ENCODE results near the gene BSN. TPM values are rescaled to one million over a fixed set of nuclear protein-coding genes. Genes with fewer than 3 reads are reported as not detected.

BSN gene
- total RNA-seq, 2 donors from 2014 or later: 1.3 to 6.6 TPM

DNA sequence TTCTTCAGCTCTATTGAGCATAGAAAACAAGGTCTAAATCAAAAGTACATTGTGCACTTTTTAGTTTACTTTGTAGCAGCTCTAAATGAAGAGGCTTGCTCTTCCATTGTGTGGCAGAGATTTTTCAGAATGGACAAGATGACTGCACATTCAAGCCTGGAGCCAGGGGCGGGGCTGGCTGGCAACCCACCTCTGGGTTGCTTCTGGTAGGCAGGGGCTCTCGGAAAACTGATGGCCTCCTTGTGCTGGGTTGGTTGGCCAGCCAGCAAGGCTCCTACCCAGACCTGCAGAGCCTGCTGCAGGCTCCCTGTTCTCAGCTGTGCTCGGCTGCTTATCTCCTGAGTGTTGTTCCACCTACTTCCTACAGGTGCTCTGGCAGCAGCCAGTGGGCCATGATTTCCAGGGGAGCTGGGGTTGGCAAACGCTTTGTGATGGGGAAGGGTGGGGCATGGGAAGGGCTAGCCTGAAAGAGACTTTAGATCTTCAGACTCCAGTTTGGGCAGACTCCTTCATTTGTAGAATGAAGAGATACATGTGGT, 8.8 kb downstream of the BSN start:
- Histone ChIP-seq H3K4me3 (no peak overlapping the region), H3K27ac (no peak overlapping the region), H3K36me3 (replicated peaks in 1 of 2; ENCODE audit: insufficient read depth in 1 of 2, low read depth in 2 of 2) (no peaks in the 10 kb centered on the region), H3K9me3 (no peaks in the 10 kb centered on the region), H3K4me1 (no peaks in the 10 kb centered on the region), H3K27me3 (no peaks in the 10 kb centered on the region)
- 24 to 71% methylated on average over 2 to 4 of the region's 4 CpGs for WGBS, 2 donors
- ATAC-seq: no peak
- intact Hi-C loops (cut with DNase I): no loop called here
- TF ChIP-seq, protein P1, sequence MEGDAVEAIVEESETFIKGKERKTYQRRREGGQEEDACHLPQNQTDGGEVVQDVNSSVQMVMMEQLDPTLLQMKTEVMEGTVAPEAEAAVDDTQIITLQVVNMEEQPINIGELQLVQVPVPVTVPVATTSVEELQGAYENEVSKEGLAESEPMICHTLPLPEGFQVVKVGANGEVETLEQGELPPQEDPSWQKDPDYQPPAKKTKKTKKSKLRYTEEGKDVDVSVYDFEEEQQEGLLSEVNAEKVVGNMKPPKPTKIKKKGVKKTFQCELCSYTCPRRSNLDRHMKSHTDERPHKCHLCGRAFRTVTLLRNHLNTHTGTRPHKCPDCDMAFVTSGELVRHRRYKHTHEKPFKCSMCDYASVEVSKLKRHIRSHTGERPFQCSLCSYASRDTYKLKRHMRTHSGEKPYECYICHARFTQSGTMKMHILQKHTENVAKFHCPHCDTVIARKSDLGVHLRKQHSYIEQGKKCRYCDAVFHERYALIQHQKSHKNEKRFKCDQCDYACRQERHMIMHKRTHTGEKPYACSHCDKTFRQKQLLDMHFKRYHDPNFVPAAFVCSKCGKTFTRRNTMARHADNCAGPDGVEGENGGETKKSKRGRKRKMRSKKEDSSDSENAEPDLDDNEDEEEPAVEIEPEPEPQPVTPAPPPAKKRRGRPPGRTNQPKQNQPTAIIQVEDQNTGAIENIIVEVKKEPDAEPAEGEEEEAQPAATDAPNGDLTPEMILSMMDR (IDR thresholded peaks at IDR 0.05): no peak
- TF ChIP-seq POLR2A (IDR thresholded peaks at IDR 0.05): no peak
- no peak for DNase-seq

DNA sequence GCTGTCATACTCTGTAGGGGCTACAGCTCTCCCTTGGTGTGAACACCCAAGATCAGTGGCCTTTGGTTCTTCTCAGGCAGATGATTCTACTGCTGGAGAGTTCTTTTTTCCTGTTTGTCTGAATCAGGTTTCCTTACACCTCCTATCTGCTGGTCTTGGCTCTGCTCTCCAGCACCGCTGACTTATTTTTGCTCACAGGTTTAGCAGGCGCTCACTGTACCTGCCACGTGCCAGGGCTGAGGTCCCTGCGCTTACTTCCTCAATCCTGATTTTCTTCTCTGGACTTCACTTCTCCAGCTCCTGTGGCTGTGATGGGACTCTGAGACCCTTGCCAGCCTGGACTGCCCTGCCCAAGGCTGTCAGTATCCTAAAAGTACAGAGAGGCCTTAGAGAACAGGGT, 9.5 kb downstream of the BSN start:
- WGBS, 2 donors: 86 to 90% methylated on average over 4 of the region's 4 CpGs
- ATAC-seq (no peak), DNase-seq (no peak)
- no peaks in the 10 kb centered on the region for H3K9me3 ChIP-seq
- no peak overlapping the region for H3K27ac ChIP-seq
- TF ChIP-seq POLR2A (IDR thresholded peaks at IDR 0.05): no peak
- TF ChIP-seq, protein P1 (IDR thresholded peaks at IDR 0.05): no peak
- no peaks in the 10 kb centered on the region for H3K27me3 ChIP-seq
- no peaks in the 10 kb centered on the region for H3K4me1 ChIP-seq
- no peak overlapping the region for H3K4me3 ChIP-seq
- intact Hi-C loops (cut with DNase I): no loop called here
- H3K36me3 ChIP-seq (replicated peaks in 1 of 2; ENCODE audit: insufficient read depth in 1 of 2, low read depth in 2 of 2): no peaks in the 10 kb centered on the region

DNA sequence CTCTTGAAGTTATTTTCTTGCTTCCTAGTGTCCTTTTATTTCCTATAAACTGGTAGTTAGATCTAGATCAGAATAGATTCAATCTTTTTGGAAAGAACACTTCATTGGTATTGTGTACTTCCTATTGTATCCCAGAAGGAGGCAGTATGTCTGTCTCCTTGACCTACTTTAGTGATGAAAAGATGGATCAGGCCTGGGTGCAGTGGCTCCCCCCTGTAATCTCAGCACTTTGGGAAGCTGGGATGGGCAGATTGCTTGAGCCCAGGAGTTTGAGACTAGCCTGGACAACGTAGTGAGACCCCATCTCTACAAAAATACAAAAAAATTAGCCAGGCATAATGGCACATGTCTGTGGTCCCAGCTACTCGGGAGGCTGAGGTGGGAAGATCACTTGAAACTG, 12.0 kb downstream of the BSN start:
- 79 to 91% methylated on average over 2 of the region's 2 CpGs for WGBS, 2 donors
- TF ChIP-seq, protein P1 (IDR thresholded peaks at IDR 0.05): no peak
- TF ChIP-seq POLR2A (IDR thresholded peaks at IDR 0.05): no peak
- Histone ChIP-seq H3K27ac (no peak overlapping the region), H3K4me1 (no peaks in the 10 kb centered on the region), H3K27me3 (no peaks in the 10 kb centered on the region), H3K4me3 (no peak overlapping the region), H3K9me3 (no peaks in the 10 kb centered on the region), H3K36me3 (replicated peaks in 1 of 2; ENCODE audit: insufficient read depth in 1 of 2, low read depth in 2 of 2) (no peaks in the 10 kb centered on the region)
- no peak for ATAC-seq
- no peak for DNase-seq
- intact Hi-C loops (cut with DNase I): no loop called here

DNA sequence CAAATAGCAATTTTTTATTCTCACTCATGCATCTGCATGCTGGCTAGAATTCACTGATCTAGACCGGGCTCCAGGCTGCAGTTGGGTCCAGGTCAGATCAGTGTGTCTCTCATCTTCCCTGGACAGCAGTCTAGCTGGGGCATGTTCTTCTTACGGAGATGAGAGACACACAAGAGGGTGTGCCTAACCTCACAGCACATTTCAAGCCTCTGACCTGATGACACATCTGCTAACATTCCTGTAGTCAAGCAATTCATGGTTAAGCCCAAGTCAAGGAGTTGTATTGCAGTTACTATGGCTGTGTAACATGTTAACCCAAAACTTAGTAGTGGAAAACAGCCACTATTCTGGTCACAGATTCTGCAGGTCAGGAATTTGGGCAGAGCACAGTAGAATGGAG, 13.1 kb downstream of the BSN start:
- 45 to 83% methylated on average over 2 of the region's 2 CpGs for WGBS, 2 donors
- intact Hi-C loops (cut with DNase I): no loop called here
- Histone ChIP-seq H3K27me3 (no peaks in the 10 kb centered on the region), H3K36me3 (replicated peaks in 1 of 2; ENCODE audit: insufficient read depth in 1 of 2, low read depth in 2 of 2) (no peaks in the 10 kb centered on the region), H3K4me3 (no peak overlapping the region), H3K27ac (no peak overlapping the region), H3K9me3 (no peaks in the 10 kb centered on the region), H3K4me1 (no peaks in the 10 kb centered on the region)
- ATAC-seq: no peak
- TF ChIP-seq, protein P1 (IDR thresholded peaks at IDR 0.05): no peak
- TF ChIP-seq POLR2A (IDR thresholded peaks at IDR 0.05): no peak
- no peak for DNase-seq

DNA sequence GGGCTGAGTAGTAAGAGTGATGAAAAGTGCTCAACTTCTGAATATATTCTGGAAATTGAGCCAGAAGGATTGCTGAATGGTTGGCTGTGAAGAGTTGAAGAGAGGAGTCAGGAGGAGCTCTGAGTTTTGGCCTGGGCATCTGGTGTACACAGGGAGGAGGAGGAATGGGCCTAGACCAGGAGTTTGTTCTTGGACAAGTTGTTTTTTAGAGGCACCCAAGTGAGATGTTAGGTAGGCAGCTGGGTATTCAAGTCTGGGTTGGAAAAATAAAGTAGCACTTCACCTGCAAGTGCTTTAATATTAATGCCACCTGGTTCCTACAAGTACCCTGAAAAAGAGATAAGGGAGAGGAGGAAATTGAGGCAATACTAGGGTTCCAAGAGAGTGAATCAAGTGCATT, 14.7 kb downstream of the BSN start:
- H3K36me3 ChIP-seq (replicated peaks in 1 of 2; ENCODE audit: insufficient read depth in 1 of 2, low read depth in 2 of 2): no peaks in the 10 kb centered on the region
- ATAC-seq: no peak
- no peak for TF ChIP-seq POLR2A (IDR thresholded peaks at IDR 0.05)
- no peak for DNase-seq
- H3K4me1 ChIP-seq: no peaks in the 10 kb centered on the region
- H3K27me3 ChIP-seq: no peaks in the 10 kb centered on the region
- H3K4me3 ChIP-seq: no peak overlapping the region
- intact Hi-C loops (cut with DNase I): no loop called here
- H3K9me3 ChIP-seq: no peaks in the 10 kb centered on the region
- H3K27ac ChIP-seq: no peak overlapping the region

Measured in body of pancreas (tissue), 4 donors.